HG03066 (cell line): ENCODE measurements around the gene CXCR1.
"Not testable (repeated sequence)": the region's sequence is repeated elsewhere in the genome, so short reads cannot be mapped to it uniquely, and the experiment has no call there.

ENCODE experiments used
- ATAC-seq: cut with Tn5 transposase; IDR thresholded peaks from one replicate; pipeline ENCODE4 v1.9.1; 2021; ENCODE audit warnings: low read depth; ENCODE audit not compliant: unreplicated experiment

CXCR1 gene

DNA sequence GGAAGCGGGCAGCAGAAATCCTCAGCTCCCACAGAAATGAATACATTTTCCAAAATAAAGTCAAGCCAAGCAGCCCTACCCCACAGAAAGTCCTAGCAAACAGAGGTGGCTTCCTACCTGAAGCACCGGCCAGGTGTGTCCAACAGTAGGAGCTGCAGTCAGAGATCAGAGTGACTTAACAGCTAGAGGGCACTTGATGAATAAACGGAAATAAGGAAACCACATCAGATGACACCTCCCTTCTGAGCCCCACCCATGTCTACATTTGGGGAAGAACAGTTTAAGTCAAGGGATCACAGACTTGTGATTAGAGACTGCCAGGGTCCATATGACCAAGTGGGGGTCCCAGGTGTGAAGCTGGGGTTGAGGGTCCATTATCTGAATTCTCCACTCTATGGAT, at the start of gene CXCR1:
TSS of gene CXCR1 (minus strand) at position 172 of the 400 bp plus-strand sequence. CDS start 1,751 bp downstream, outside the sequence.
- no peak for ATAC-seq

DNA sequence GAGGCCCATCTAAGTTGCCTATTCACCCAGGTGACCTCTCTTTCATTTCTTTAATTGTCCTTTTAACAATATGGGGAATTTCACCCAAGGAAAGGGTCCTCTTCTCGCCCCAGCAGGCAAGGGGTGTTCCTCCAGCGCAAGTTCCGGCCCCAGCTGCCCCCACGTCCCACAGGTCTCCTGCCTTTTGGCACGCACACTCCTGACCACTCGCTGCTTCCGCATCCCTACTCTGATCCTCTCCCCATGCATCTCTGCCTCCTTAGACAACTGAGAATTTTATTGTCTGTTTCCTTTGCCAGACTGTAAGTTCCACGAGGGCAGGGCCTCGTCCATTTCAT, 49.5 kb upstream of the CXCR1 start:
- no peak for ATAC-seq

DNA sequence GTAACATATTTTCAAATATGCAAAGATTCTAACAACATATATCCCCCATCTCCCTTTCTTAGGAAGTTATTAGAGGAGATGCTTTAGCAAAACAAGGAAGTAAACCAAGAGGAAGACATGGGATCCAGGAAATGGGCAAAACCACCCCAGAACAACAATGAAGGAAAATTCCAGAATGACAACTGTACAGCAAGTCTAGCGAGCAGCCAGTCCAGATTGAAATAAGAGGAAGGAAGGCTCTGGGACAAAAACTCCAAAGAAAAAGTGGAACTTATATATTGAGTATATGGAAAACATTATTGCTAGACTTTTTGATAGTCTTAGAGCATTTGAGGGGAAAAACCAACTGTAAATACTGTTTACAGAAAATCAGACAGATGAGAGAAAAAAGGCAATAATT, 47.4 kb upstream of the CXCR1 start:
- ATAC-seq, result no peak

DNA sequence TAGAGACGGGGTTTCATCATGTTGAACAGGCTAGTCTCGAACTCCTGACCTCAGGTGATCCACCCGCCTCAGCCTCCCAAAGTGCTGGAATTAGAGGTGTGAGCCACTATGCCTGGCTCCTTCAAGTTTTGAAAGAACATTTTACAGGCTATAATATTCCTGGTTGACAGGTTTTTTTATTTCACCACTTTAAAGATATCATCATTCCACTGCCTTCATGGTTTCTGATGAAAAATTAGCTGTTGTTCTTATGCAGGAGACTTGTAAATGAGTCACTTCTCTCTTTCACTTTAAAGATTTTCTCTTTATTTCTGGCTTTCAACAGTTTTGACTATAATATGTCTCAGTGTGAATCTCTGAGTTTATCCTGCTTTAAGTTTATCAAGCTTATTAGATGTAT, 42.3 kb upstream of the CXCR1 start:
- ATAC-seq, result no peak

DNA sequence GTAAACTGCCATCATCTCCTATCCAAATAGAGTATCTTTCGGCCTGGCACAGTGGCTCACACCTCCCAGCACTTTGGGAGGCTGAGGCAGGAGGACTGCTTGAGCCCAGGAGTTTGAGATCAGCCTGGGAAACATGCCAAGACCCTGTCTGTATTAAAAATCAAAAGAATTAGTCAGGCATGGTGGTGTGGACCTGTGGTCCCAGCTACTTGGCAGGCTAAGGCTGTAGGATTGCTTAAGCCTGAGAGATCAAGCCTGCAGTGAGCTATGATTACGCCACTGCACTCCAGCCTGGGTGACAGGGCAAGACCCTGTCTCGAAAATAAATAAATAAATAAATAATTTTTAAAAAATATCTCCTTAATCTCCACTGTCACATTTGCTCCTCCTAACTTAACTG, 35.5 kb upstream of the CXCR1 start:
- no peak for ATAC-seq

DNA sequence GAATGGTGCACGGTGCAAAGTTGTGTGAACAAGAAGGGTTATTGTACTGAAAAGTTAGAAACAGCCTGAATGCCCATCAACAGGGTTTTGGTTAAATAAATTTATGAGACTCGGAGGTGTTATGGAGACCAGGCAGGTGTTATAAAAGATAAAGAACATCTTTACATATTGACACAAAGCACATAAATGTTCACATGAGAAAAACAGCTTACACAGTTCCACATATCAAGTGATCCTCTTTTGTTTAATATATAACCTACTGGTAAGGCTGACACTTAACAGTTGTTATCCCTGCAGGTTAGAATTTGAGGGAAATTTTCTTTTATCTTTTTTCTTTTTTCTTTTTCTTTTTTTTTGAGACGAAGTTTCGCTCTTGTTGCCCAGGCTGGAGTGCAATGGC, 30.2 kb upstream of the CXCR1 start:
- ATAC-seq, result no peak

DNA sequence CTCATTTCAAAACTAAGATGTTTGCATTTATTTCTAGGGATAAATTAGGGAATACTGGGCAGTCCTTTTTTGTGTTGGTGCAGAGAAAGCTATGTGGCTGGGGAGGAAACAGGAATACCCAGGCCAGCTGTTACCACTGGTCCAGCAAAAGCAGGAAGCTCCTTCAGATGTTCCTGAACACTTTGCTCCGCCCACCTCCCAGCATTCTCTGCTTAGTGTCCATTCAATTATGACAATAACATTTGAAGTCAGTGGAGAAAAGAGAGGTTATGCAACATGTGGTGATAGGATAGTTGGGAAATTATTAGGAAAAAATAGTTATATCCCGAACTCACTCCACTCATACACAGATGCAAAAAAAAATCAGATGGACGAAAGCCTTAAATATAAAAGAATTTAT, 28.1 kb upstream of the CXCR1 start:
- no peak for ATAC-seq

DNA sequence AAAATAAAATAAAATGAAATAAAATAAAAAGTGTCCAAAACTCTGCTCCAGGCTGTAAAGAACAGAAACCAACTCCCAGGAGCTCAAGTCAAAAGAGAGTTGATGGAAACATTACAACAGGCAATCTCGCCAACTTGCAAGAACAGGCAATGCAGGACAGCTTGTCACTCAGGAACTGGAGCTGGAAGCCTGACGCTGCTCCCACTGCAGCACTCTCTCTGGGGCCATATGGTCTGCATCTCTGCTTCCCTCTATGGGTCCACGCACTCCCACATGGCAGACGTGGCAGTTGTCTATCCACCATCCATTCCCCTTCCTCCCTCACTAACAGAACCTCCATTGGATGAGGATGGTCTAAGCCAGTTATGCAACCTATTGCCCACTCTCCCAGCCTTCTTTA, 26.9 kb upstream of the CXCR1 start:
- no peak for ATAC-seq

DNA sequence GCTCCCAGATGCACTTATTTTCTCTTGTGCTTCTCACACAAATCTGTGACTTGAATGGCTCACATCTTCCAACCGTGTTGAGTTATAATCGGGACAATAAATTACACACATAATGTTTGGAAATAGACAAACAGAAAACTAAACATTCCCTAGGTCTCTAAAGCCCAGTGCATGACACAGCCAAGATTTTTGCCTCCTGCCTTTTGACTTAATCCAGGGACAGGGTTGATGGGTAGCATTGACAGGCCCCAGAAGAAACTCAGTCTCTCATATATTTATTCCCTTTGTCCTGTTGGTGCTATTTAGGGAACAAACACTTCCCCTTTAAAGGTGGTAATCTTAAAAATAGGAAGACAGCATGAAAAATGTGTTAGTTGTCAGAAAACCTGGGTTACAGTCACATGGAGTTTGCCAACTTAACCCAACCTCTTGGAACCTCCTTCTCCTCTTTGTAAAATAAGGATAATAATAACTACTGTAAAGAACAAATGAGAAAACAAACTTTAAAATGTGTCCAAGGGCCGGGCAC, 26.2 kb upstream of the CXCR1 start:
- no peak for ATAC-seq

DNA sequence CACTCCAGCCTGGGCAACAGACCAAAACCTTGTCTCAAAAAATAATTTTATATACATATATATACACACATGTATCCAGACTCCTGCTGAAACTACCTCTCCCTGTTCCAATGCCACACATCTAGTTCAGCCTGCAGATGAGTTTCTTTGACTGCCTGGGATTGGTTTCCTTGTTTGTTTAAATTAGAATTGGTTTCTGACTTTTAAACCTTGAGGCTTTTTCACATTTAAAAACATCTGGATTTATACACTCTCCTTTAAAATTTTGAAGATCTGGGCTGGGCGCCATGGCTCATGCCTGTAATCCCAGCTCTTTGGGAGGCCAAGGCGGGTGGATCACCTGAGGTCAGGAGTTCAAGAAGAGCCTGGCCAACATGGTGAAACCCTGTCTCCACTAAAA, 21.8 kb upstream of the CXCR1 start:
- ATAC-seq, result no peak

DNA sequence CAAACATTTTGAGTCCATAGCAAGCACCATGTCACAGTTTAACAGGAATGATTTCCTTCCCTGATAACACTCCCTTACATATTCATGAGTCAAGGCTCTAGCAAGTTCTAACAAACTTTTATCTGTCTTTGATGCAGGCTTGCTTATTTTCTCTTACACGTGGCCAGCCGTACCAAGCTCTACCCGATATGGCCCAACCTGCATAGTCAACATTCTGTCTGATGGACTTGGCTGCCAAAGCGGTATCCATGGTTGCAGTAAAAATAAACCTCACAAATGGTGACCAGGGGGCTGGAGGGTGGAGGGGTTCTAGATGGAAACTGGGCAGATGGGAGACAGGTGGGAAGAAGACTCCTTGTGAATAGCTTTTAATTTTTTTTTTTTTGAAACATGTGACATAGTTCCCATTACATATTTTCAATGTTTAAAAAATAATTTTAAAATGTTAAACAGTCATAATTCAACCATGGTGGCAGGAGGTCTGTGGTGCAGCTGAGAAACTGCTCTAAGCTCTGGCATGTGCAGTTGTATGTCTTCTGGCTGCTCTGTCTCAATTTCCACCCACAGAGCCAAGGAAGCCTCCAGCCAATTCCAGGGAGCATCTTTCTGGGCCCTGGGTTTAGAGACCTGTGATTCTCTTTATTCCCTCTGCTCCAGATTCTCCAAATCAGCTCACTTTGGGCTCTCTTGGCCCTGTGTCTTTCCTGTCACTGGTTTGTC, 20.7 kb upstream of the CXCR1 start:
- ATAC-seq, result no peak

DNA sequence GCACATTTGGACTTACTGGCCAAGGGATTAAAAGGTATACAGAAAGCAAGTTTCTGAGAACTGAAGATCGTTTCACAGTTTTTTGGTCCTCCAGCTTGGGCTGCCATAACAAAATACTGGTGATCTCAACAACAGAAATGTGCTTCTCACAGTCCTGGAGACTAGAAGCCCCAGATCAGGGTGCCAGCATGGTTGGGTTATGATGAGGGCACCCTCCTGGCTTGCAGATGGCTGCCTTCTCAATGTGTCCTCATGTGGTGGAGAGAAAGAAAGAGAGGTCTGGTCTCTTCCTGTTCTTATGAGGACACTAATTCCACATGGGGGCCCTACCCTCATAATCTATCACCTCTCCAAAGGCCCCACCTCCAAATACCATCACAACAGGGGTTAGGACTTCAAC, 20.1 kb upstream of the CXCR1 start:
- no peak for ATAC-seq

DNA sequence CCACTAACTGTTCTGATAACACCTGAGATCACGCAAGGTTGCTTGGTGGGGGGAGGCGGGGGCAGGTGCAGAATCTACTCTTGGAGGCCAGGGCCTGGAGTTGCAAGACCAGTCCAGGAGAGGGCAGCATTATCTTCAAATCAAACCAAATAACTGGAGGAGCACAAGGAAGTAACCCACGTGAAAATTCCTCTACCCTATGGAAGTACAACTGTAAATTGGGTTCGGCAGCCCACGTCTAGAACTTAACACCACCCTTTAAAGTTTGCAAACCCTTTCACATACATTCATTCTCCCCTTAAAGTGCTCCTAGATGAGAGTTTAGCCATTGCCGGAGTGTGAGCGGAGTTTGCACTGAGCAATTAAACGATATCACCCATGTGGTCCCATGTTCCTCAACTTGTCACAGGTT, 19.6 kb upstream of the CXCR1 start:
- no peak for ATAC-seq

DNA sequence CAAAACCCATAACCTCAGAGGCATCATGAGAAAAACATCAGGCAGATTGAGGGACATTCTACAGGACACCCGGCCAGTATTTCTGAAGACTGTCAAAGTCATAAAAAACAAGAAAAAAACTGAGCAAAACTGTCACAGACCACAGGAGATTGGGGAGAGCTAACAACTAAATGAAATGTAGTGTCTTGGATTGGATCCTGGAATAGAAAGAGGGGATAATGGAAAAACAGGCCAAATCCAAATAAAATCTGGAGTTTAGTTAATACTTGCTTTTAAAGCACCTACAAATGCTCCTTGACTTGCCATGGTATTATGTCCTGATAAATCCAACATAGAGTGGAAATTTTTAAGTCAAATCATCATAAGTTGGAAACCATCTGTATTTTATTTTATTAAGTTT, 17.6 kb upstream of the CXCR1 start:
- ATAC-seq, result no peak

DNA sequence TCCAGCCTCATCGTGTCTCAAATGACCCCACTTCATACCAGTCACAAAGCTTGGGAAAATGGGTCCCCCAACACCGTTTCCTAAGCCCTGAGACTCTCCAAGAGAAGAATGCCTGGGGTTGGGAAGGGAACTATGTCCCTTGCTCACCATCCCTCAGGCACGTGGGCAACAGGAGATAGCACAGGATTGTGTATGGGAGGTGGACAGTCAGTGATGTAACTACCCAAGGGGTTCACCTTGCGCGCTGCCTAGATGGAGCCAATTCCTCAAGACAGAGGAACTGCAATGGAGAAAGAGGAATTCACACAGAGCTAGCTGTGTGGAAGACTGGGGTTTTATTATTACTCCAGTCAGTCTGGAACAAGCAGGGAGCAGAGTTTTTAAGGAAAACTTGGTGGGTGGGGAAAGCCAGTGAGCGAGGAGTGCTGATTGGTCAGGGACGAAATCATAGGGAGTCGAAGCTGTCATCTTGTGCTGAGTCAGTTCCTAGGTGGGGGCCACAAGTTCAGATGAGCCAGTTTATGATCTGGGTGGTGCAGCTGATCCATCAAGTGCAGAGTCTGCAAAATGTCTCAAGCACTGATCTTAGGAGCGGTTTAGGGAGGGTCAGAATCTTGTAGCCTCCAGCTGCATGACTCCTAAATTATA, 13.8 kb upstream of the CXCR1 start:
- no peak for ATAC-seq

DNA sequence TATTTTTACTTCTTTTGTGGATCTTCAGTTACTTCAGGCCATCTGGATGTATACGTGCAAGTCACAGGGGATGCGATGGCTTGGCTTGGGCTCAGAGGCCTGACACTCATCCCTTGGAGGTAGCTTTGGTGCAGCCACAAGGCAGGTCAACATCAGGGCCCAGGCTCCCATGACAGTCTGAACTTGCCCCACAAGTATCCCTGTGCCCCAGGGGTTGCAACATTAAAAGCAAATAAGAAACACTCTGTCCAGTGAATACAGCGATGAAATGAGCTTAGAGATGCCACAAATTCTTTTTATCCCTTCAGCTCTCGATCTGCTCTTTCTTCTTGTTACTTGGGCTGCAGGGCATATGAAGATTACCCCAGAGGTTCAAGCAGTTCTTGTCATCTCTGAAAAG, 13.0 kb upstream of the CXCR1 start:
- ATAC-seq, result no peak

DNA sequence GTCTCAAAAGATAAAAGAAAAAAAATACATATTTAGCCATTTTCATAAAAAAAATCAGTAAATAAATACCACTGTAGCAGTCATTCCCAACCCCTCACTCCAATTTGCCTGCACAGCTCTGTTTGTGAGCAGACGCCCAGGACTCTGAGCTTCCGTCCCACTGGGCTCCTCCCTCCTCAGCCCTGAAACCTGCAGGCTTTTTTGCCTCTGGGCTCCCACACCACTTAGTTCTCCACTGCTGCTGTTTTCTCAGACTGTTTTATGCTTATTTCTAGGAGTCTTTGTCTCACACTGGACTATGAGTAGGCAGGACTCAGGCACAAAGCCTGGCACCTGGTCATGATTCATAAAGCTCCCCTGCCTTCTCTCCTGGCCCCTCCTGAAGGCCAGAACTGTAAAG, 6.1 kb upstream of the CXCR1 start:
- ATAC-seq, result no peak

DNA sequence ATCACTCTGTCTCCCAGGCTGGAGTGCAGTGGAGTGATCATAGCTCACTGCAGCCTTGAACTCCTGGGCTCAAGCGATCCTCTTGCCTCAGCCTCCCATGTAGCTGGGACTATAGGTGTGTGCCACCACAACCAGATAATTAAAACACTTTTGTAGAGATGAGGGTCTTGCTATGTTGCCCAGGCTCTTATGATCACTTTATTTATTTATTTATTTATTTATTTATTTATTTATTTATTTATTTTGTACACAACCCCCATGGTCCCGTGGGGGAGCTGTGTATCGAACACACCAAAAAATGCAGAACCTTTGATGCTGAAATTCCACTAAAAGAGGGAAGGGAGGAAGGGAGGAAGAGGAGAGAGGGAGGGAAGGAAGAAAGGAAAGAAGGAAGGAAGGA, 5.0 kb upstream of the CXCR1 start:
- ATAC-seq, result not testable (repeated sequence)

DNA sequence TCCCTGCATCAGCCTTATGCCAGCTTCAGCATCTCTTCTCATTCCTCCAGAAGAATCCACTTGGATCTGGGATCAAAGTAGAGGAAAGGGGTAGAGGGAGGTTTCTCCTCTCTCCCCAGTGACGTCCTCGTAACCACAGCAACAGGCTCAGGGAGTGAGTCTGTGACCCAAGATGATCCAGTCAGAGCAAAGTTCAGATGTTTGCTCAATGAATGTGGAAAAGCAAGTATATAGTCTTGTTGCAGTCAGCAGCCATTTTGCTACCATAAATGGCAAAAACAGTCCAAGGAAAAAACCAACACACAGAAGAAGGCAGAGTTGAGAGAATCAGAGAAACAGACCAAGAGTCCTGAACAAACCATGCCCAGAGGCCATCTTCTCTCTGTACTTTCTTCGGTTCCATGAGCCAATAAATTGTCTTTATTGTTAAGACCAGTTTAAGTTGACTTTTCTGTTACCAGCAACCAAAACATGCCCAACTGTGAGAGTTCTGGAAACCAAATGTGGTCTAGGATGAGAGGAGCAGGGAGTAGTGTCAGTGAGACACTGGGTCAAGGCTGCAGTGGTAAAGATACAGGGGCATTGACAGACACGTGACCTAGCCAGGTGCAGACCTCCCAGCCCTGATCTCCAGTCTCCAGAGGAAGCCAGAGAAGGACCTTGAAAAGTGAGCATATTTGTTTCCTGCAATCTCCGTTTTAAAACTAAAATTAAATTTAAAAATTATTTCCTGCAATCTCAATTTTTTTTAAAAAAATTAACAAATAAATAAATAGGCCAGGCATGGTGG, 3.2 kb upstream of the CXCR1 start:
- no peak for ATAC-seq

DNA sequence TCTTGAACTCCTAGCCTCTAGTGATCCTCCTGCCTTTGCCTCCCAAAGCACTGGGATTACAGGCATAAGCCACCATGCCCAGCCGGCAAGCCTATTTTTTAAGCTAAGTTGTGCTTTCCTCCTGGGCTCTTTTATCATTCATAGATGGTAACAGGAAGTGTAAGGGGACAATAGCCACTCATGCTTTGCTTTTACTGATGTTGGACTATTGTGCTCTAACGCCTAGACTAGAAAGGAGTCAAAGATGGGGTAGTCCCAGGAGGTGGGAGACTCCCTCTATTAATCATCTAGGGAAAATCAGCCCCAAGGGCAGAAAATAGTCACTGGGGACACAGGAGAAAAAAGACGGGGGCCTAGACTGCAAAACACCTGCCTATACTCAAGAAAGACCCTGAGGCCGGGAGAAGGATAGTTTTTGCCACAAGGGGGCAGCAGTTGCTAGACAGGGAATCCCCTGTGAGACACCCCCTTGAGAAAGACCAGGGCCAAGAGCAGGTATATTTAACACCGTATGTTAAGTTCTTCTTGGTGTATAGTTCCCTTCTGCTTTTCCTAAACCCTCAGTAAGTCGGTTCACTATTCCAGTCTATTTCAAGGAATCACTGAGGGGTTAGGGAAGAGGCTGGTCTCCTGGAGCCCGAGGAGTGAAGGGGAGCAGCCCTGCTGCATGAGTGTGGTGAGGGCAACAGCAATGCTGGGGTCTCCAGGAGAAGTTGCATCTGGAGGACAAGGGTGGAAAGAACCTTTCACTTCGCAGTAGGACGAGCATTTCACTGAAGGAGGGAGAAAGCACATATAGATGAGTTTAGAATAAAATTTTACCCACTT, 2.1 kb upstream of the CXCR1 start:
- no peak for ATAC-seq

DNA sequence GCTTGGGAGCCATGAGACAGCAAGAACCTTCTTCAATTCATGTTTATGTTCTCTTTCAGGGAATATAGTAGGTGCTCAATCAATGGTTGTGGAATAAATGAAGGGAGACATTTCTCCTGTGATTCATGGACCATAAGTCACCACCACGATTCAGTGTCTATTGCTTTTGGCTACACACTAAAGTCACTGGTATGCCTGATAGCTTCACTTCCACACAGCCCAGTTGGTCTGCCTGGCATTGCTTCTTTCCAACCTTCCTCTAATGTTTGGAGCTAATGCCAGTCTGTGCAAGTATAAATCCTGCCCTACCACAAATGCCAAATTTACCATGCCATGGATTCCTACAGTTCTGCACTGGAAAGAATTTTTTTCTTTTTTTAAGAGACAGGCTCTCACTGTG, 1.3 kb upstream of the CXCR1 start:
- no peak for ATAC-seq
